ENCODE data around the gene MYDGF. TPM values are rescaled to one million over a fixed set of nuclear protein-coding genes. Genes with fewer than 3 reads are reported as not detected.

The MYDGF gene
- total RNA-seq, 1 donor from 2014 or later = 98.5 TPM

DNA sequence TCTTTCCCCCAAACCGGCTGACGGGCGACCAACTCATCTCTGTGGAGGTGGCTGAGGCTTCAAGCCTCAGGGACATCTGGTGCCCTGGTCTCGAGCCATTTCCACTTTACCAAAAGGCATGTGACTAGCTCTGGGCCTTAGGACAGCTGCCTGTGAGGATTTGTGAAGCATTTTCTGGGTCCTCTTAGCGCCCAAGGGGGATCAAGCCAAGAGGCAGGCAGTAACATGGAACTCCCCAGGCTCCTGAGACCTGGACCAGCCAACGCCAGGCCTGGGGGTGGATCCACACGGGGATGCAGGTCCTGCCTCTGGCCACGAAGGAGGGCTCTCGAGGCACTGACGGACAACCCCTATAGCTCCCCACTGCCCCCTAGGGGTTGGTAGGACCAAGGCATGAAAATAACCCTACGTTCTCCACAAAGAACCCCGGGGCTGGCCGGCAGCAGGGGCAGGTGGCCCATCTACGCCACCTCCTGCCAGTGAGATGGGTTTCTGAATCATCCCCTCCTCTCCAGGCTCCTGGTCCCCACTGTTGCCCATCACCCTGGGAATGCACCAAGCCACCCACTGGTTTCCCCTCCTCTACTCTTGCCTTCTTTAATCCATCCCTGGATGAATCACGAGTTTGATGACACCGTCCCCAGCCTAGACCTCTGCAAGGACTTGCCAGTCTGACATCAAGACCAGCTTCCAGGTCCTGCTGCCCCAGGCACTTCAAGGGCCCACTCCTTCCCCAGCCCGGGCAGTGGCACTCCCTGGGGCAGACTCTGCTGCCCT lies 7.0 kb upstream of the MYDGF start:
- DNase-seq (ENCODE audit: low spot score) = no peak

DNA sequence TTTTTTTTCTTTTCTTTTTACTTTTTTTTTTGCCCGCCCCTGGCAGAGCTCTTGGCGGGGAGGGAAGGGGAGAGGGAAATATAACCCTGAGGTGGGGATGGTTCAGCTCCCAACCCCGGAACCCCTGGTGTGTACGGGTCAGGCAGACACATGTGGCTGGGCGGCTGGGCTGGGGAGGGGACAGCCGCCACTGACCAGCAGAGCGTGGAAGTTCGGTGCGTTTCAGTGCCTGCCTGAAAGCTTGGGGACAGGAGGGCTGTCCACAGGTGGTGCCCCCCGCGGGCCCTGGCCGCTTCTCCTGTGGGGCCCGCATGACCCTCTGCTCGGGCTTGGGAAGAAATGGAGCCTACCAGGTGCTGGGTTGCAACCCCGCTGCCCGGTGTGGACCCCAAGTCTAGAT lies 5.2 kb upstream of the MYDGF start:
- DNase-seq (ENCODE audit: low spot score) = no peak

DNA sequence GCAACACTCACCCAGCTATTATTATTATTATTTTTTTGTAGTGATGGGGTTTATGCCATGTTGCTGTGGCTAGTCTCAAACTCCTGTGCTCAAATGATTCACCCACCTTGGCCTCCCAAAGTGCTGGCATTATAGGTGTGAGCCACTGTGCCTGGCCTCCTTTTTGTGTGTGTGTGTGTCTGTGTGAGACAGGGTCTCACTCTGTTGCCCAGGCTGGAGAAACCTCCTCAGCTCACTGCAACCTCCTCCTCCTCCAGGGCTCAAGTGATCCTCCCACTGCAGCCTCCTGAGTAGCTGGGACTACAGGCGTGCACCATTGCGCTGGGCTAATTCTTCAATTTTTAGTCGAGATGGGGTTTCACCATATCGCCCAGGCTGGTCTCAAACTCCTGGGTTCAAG lies 3.6 kb upstream of the MYDGF start:
- no peak for DNase-seq (ENCODE audit: low spot score)

DNA sequence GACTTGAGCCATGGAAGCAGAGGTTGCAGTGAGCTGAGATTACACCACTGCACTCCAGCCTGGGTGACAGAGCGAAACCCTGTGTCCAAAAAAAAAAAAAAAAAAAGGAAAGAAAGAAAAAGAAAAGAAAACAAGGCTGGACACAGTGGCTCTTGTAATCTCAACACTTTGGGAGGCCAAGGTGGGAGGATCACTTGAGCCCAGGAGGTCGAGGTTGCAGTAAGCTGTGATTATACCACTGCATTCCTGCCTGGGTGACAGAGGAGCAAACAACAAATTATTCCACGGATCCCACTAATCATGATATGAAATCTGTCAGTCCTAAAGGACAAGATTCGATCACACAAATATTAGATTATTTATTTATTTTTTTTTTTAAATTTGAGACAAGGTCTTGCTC lies 3.1 kb upstream of the MYDGF start:
- no peak for DNase-seq (ENCODE audit: low spot score)

DNA sequence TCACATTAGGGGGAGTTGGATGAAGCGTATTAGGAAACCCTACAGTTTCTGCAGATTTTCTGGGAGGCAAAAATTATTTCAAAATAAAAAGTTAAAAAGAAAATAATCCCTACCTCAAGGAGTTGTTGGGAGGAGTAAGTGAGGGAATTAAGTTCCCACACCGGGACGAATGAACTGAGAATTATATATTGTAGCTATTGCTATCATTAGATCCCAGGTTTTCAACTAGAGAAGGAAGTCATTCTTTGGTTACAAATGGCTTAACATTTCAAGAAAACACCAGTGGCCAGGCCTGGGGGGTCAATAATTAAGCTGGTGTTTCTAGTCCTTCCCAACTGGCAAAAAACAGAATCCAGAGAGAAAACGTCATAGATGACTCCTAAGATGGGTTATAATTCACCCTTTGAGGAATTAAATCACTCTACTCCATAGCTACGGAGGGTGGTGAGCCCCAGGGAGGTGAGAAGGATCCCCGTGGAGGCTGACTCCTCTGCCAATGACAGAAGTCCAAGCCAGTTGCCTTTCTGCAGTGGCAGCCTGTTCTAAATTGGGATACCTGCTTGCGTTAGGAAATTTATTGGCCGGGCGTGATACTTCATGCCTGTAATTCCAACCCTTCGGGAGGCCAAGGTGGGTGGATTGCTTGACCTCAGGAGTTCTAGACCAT lies 1.2 kb upstream of the MYDGF start:
- no peak for DNase-seq (ENCODE audit: low spot score)

DNA sequence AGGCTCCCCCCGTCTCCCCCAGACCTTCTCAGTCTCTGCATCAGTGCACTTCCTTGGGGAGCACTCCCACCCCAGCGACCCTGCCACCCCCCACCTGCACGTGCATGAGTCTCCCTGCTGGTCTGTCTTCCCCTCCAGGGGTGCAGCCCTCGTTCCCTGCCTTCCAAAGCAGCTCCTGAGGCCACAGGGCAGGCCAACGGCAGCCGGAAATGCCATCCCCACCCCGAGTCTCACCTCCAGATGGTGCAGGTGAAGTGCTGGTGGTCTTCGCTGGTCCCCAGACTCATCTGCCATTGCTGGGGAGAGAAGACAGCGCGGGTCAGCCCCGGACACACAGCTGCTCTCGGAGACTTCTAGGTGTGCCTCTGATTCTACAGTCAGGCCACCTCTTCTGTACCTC lies 5.5 kb downstream of the MYDGF start:
- no peak for DNase-seq (ENCODE audit: low spot score)

DNA sequence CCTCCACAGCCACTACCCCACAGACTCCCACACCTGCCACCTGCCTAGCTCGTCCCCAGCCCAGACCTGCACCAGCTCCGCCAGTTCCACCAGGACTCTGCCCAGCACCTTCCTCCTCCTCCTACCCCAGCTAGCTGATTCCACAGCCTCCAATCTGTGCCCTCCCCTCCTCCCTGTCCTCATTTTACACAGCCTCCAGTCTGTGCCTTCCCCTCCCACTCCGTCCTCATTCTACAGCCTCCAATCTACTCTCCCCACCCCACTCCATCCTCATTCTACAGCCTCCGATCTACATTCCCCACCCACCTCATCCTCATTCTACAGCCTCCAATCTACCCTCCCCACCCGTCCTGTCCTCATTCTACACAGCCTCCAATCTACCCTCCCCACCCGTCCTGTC lies 7.3 kb downstream of the MYDGF start:
- no peak for DNase-seq (ENCODE audit: low spot score)

DNA sequence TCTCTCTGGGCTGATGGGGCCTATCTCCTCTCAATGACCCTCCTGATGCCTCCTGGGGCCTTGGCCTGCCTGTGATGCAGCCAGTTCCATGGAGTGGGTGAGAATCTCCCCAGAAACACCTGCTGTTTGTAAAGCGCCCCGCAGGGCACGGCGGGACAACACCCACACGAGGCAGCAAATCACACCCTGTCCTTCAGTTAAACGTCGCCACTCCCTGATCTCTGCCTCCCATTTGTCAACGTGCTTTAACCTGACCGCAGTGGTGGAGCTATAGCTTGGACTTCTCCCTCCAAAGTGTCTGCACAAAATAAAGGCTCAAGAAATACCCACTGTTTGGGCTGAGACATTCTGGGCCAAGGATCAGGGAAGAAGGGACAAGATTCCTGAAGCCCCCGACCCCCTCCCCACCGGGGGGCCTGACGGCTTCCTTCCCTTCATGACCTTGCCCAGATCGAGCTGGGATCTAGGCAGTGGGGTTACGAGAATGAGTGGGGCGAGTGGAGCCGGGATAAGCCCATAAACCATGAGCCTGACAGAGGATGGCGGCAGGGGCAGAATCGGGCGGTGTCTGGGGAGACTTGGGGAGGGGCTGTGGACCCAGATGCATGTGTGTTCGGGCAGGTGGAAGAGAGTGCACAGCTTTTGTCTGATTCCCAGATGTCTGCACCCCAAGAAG lies 8.0 kb downstream of the MYDGF start:
- no peak for DNase-seq (ENCODE audit: low spot score)

DNA sequence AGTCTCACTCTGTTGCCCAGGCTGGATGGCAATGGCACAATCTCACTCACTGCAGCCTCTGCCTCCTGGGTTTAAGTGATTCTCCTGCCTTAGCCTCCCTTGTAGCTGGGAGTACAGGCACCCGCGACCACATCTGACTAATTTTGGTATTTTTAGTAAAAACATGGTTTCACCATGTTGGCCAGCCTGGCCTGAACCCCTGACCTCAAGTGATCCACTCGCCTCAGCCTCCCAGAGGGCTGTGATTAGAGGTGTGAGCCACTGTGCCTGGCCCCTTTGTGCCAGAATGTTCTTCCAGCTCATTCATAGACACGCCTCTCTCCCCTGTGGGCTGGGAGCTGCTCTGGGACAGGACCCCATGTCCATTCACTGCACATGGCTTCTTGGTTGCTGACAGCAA lies 9.1 kb downstream of the MYDGF start:
- no peak for DNase-seq (ENCODE audit: low spot score)

DNA sequence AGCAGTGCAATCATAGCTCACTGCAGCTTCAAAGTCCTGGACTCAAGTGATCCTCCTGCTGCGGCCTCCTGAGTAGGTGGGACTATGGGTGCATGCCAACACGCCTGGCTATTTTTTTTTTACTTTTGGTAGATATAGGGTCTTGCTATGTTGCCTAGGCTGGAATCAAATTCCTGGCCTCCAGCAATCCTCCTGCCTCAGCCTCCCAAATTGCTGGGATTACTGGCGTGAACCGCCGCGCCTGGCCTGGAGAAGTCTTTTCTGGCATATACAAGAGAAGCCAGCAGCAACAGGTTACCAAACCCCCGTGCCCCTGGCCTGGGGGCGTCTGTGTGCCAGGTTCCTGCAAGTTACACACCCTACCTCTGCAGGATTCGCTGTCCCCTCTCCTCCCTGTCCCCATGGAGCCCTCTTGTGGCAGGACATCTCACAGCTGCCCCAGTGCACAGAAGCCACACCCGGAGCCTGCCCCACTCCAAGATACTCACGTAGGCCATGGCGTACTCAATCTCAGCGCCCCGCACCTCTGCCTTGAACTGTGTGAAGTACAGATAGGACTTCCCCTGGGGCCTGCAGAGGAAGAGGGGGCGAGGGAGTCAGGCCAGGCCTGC lies 9.9 kb downstream of the MYDGF start:
- no peak for DNase-seq (ENCODE audit: low spot score)

DNA sequence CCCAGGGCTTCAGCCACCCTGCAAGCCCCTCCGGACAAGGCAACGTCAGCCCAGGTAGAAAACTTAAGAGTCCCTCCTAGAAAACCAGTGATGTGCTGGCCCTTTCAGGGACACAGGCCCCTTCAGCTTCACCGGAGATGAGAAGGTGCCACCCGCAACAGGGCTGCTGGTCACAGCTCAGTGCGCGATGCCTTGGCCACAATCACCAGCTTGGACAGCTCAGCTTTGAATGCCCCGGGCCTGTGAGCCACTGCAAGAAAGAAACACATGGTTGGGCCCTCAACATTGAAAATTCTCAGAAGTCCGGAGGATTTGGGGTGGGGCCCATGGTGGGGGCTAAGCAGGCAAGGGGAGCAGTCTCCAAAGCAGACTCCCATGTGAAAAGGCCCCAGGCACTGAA lies 12.3 kb downstream of the MYDGF start:
- no peak for DNase-seq (ENCODE audit: low spot score)

DNA sequence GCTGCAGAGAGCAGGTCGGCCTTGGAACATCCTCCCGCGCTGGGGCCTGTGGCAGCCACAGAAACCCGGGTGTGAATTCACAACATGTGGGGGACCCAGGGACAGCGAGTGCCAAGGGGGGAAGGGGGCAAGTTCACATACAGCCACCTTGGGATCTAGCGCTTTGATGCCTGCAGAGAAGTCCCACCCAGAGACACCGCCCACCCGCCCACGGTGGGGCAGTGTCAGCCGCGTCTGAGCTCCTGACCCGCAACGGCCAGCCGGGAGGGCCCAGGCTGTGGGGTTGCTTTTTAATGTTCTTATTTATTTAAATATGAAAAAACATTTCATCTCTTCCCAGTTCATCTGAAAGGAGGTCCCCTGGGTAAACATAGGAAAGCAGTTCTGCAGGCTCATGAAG lies 12.9 kb downstream of the MYDGF start:
- DNase-seq (ENCODE audit: low spot score) = no peak

DNA sequence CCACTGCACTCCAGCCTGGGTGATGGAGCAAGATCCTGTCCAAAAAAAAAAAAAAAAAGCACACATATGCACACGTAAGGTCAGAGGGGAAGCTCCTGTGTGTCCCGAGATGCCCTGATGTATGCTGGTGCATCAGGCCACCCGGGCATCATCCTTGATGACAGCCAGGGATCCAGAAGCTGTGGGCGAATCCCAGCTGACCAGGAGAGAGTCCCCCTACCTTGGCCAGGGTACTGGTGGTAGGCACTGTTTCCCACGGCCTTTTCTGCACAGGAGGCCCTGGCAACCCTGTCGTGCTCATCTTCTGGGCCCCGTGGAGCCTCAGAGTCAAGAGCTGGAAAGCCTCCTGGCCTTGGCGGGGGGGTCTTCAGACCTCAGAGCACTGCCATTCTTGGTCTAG lies 14.0 kb downstream of the MYDGF start:
- no peak for DNase-seq (ENCODE audit: low spot score)

DNA sequence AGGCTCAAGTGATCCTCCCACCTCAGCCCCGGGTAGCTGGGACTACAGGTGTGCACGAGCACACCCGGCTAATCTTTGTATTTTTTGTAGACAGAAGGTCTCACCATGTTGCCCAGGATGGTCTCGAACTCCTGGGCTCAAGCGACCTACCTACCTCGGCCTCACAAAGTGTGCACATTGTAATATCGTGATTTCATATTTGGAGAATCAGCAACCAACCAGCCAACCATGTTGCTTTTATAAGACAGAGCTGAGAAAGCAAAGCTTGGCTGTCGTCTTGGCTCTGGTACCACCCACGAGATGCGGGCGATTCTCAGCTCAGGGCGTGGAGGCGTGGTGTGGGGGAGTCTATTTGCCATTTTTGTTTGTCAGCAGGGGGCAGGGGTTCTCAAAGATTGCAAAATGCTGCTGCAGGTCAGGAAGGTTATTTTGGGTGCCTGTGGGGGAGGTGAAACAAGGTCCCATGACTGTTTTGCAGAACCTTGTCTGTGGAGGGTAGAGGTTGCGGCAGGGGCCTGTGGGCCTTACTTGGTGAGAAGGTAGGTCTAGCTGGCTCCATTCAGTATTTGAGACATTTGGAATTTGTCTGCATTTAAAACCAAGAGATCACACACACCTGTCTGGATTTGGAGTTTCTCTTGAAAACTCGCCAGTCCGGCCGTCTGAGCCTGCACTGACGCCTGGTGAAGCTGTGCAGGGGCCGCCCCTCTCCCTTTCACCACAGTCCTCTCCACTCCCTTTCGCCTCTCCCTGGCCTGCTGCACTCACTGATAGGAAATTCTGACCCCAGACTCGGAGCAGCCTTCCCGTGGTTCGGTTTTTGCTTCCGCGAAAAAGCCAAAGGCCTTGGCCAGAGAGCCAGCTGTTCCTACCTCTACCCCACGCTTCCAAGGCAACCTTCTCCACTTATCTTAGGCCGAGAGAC lies 15.4 kb downstream of the MYDGF start:
- DNase-seq (ENCODE audit: low spot score) = no peak

DNA sequence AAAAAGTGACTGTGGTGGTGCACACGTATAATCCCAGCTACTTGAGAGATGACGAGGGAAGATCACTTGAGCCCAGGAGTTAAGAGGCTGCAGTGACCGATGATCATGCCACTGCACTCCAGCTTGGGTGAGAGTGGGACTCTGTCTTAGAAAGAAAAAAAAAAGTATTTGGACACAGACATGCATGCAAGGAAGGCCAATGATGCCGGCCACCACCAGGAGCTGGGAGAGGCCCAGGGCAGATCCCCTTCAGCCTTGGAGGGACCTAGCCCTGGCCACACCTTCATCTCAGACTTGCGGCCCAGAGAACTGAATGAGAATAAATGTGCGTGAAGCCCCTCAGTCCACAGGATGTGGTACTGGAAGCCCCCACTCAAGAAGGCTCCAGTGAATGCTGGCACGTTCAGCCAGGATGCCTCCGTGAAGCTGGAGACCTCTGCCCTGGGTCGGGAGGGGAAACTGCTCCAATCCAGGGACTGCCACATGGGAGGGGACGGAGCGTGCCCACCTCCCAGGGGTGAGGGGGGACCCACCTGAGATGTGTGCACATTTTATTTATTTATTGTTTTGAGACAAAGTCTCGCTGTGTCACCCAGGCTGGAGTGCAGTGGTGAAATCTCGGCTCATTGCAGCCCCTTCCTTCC lies 16.2 kb downstream of the MYDGF start:
- no peak for DNase-seq (ENCODE audit: low spot score)

DNA sequence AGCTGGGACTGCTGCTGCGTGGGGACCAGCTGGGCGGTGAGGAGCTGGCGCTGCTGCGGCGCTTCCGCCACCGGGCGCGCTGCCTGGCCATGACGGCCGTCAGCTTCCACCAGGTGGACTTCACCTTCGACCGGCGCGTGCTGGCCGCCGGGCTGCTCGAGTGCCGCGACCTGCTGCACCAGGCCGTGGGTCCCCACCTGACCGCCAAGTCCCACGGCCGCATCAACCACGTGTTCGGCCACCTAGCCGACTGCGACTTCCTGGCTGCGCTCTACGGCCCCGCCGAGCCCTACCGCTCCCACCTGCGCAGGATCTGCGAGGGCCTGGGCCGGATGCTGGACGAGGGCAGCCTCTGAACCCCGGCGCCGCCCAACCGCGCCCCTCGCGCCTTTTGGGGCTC lies 18.1 kb downstream of the MYDGF start:
- DNase-seq (ENCODE audit: low spot score) = no peak

DNA sequence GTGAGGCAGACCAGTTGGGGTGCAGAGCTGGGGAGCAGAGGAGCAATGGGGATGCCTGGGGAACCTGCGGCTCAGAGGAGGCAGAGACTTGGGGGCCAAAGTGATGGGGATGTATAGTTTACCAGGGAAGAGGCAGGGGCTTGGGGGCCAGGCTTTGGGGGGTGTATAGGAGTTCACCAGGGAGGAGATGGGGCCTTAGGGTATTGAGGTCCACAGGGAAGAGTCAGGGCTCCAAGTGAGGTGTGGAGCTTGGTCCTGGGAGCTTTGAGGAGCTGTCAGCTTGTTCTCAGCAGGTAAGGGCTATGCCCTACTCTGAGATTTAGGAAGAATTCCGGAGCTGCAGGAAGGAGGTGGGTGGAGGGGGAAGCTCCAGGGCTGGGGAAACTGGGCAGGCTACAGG lies 20.0 kb downstream of the MYDGF start:
- DNase-seq (ENCODE audit: low spot score) = no peak

DNA sequence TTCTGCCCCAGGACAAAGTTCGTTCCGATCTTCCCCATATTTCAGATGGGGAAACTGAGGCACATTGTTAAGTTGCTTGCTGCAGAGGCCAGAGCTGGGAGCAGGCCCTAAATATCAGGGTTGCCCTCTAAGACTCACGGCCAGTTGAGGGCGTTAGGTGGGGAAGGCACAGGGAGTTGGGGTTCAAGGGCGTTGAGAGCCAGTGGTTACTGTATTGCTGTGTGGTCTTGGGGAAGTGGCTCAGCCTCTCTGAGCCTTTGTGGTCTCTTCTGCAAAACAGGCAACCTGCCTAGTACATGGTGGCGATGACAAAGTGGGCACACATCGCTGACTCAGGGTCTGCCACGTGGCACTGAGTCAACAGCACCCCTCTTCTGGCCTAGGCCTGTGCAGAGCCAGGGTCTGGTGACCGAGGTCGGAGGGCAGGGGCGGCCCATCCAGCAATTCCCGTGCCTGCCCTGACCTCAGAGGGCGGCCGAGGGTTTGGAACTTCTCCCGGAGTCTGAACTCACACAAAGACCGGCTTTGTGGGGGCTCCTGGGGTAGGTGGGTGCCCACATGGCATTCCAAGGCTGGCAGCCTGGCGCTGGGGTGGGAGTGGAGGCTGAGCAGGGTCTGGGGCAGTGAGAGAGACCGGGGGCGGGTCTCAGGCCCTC lies 20.6 kb downstream of the MYDGF start:
- DNase-seq (ENCODE audit: low spot score) = no peak

DNA sequence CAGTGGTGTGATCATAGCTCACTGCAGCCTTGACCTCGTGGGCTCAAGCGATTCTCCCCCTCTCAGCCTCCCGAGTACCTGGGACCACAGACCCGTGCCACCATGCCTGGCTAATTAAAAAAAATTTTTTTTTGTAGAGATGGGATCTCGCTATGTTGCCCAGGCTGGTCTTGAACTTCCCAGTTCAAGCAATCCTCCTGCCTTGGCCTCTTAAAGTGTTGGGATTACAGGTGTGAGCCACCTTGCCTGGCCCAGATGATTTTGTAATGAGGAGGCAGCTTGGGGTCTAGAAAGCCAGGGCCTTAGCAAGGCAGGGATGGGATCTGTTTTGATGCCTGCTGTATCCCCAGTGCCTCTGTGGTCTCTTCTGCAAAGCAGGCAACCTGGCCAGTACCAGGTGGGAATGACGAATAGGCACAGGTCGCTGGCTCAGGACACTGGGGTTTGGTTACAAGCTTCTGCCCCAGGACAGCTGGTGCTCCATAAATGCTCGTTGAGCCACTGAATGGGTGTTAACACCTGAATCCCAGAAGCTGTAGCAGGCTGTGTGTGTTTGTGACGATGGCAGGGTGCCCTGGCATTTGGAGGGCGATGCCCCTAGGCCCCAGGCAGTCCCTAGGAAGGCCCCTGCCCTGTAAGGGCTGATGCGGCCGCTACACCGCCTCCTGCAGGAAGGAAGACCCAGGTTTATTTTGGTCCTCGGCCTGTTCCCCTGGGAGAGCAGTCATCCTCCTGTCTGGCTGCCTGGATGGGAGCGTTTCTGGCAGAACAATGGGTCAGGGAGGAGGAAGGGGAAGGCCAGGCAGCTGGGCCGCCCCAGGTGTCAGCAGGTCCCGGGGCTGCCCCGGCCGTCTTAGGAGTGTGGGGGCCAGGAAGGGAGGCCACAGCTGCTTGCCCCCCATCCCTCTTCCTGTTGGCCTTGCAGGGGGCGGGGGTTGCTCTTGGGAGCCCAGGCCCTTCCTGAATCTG lies 22.2 kb downstream of the MYDGF start:
- no peak for DNase-seq (ENCODE audit: low spot score)

Measured in mesenteric fat pad (tissue), 1 donor.